Right lung (tissue), 10 donors: ENCODE data around the gene DNAAF3. TPM values are rescaled to one million over a fixed set of nuclear protein-coding genes. Genes with fewer than 3 reads are reported as not detected.
"Not testable (repeated sequence)": the region's sequence is repeated elsewhere in the genome, so short reads cannot be mapped to it uniquely, and the experiment has no call there.

Experiments used
- DNase-seq, 2 donors: peaks; one replicate each; pipeline ENCODE4 v3.0.0-alpha.2; 2013
- long read RNA-seq, 8 donors: transcript quantifications; one replicate each; lab custom pipeline, GENCODE V29; 2026
- polyA plus RNA-seq, 5 donors: library from polyadenylated mRNA; unstranded; fragments of 120-200 nt; gene quantifications; one replicate each; pipeline versions ENCODE4 v1.2.1 to v1.2.3, GENCODE V29; 2013; ENCODE audit warnings: inconsistent platforms in 1 of 5, low replicate concordance in 1 of 5; ENCODE audit not compliant: insufficient read length in 5 of 5, insufficient read depth in 1 of 5

Gene DNAAF3
- polyA plus RNA-seq = 1 to 10 TPM; 1.4 to 8.6 (median 5.1) TPM
- long read RNA-seq, donor 1 = 0 reads
- long read RNA-seq, donor 2 = 0 reads
- long read RNA-seq, donor 3, partial matches to known transcripts = 0 of 1 reads
- long read RNA-seq, donor 3, other reads (novel, unspliced or antisense) = 0 of 1 reads
- long read RNA-seq, donor 4, partial matches to known transcripts = 0 of 2 reads
- long read RNA-seq, donor 4, other reads (novel, unspliced or antisense) = 0 of 2 reads
- long read RNA-seq, donor 5 = 0 reads
- long read RNA-seq, donor 6, partial matches to known transcripts = 0 of 1 reads
- long read RNA-seq, donor 6, other reads (novel, unspliced or antisense) = 0 of 1 reads
- long read RNA-seq, donor 7, partial matches to known transcripts = 0 of 1 reads
- long read RNA-seq, donor 7, other reads (novel, unspliced or antisense) = 0 of 1 reads
- long read RNA-seq, donor 8 = 0 reads

- DNase-seq = peak; percentile 78 to 82
These were observed at the start of gene DNAAF3 for GRCh38 chr19:55166530-55167268. Gene DNAAF3, minus strand, starts transcription at chr19:55166613. Its CDS starts 200 bp downstream, at chr19:55166413.

- DNase-seq = no peak
These were observed 47.1 kb upstream of the DNAAF3 start for GRCh38 chr19:55213547-55213946.

- DNase-seq = no peak
These were observed 46.0 kb upstream of the DNAAF3 start for GRCh38 chr19:55212447-55212846.

- DNase-seq = no peak
These were observed 43.5 kb upstream of the DNAAF3 start for GRCh38 chr19:55209693-55210472.

GRCh38 chr19:55208880-55209692 lies 42.7 kb upstream of the DNAAF3 start, which contains the start of gene PTPRH:
Gene PTPRH, minus strand, starts transcription at chr19:55209501. Its CDS starts 68 bp downstream, at chr19:55209433.
- no peak for DNase-seq

GRCh38 chr19:55206664-55207500 lies 40.5 kb upstream of the DNAAF3 start:
- DNase-seq = peak in 1 of 2 donors; percentile 15

- DNase-seq = not testable (repeated sequence)
These were observed 35.8 kb upstream of the DNAAF3 start for GRCh38 chr19:55202199-55202598.

GRCh38 chr19:55199620-55200204 lies 33.3 kb upstream of the DNAAF3 start:
- DNase-seq = no peak

- DNase-seq = no peak
These were observed 32.2 kb upstream of the DNAAF3 start for GRCh38 chr19:55198651-55199050.

- no peak for DNase-seq
These were observed 31.1 kb upstream of the DNAAF3 start for GRCh38 chr19:55197528-55197927.

GRCh38 chr19:55196803-55197202 lies 30.4 kb upstream of the DNAAF3 start:
- no peak for DNase-seq

- no peak for DNase-seq
These were observed 27.1 kb upstream of the DNAAF3 start for GRCh38 chr19:55193481-55193880.

- no peak for DNase-seq
These were observed 23.0 kb upstream of the DNAAF3 start for GRCh38 chr19:55189403-55189835.

GRCh38 chr19:55188625-55189024 lies 22.2 kb upstream of the DNAAF3 start:
- no peak for DNase-seq

- no peak for DNase-seq
These were observed 19.7 kb upstream of the DNAAF3 start for GRCh38 chr19:55186080-55186479.

- DNase-seq = no peak
These were observed 15.3 kb upstream of the DNAAF3 start for GRCh38 chr19:55181740-55182139.

GRCh38 chr19:55179606-55180484 lies 13.4 kb upstream of the DNAAF3 start, which contains the start of gene SYT5:
Gene SYT5, minus strand, starts transcription at chr19:55180289. Its CDS starts 1,248 bp downstream, at chr19:55179041.
- no peak for DNase-seq
